ENCODE data around the gene FAM90A26. TPM values are rescaled to one million over a fixed set of nuclear protein-coding genes. Genes with fewer than 3 reads are reported as not detected.
"Not testable (repeated sequence)": the region's sequence is repeated elsewhere in the genome, so short reads cannot be mapped to it uniquely, and the experiment has no call there.

FAM90A26 gene
- not detected in 2 replicates for total RNA-seq (ENCODE audit: low replicate concordance)
- long read RNA-seq = 0 reads

- DNase-seq (ENCODE audit: extremely low spot score, unreplicated experiment); H3K4me3 Mint-ChIP-seq; H3K27me3 Mint-ChIP-seq; H3K9me3 Mint-ChIP-seq; H3K27ac Mint-ChIP-seq; H3K4me1 Mint-ChIP-seq (ENCODE audit: unreplicated experiment); H3K36me3 Mint-ChIP-seq: not testable (repeated sequence)
These were observed at the start of gene FAM90A26 for GRCh38 chr4:9169791-9170459. Gene FAM90A26 (plus strand): TSS chr4:9170409. CDS start chr4:9173173, 2,764 bp downstream.

- H3K27ac Mint-ChIP-seq; H3K4me1 Mint-ChIP-seq (ENCODE audit: unreplicated experiment); H3K9me3 Mint-ChIP-seq; H3K4me3 Mint-ChIP-seq; DNase-seq (ENCODE audit: extremely low spot score, unreplicated experiment); H3K36me3 Mint-ChIP-seq: not testable (repeated sequence)
- peaks cover 18% of the 10 kb centered on the region for H3K27me3 Mint-ChIP-seq
These were observed 47.5 kb upstream of the FAM90A26 start for GRCh38 chr4:9122711-9123110.

DNA sequence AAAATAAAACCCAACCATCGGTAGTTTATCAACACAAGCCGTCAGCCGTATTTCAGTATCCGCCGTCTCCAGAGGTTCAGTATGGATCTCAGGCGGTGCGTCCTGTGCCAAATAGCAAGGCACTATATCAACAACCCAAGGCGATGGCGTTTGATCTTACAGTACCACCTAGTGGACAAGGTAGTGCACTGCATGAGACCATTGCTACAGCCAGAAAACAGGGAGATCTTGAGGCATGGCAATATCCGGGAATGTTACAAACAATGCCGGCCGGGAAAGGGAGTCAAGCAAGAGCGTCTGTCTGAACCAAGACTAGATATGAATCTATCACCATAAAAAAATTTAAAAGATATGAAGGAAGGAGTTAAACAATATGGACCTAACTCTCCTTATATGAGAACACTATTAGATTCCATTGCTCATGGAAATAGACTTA lies 46.6 kb upstream of the FAM90A26 start:
- not testable (repeated sequence) for H3K4me1 Mint-ChIP-seq (ENCODE audit: unreplicated experiment); H3K27ac Mint-ChIP-seq; H3K9me3 Mint-ChIP-seq; H3K36me3 Mint-ChIP-seq; DNase-seq (ENCODE audit: extremely low spot score, unreplicated experiment)
- TF ChIP-seq, protein P1, sequence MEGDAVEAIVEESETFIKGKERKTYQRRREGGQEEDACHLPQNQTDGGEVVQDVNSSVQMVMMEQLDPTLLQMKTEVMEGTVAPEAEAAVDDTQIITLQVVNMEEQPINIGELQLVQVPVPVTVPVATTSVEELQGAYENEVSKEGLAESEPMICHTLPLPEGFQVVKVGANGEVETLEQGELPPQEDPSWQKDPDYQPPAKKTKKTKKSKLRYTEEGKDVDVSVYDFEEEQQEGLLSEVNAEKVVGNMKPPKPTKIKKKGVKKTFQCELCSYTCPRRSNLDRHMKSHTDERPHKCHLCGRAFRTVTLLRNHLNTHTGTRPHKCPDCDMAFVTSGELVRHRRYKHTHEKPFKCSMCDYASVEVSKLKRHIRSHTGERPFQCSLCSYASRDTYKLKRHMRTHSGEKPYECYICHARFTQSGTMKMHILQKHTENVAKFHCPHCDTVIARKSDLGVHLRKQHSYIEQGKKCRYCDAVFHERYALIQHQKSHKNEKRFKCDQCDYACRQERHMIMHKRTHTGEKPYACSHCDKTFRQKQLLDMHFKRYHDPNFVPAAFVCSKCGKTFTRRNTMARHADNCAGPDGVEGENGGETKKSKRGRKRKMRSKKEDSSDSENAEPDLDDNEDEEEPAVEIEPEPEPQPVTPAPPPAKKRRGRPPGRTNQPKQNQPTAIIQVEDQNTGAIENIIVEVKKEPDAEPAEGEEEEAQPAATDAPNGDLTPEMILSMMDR (conservative IDR thresholded peaks at IDR 0.05) = peak; percentile 78
- peaks cover 18% of the 10 kb centered on the region for H3K27me3 Mint-ChIP-seq
- peak overlapping the region; percentile 5 for H3K4me3 Mint-ChIP-seq

DNA sequence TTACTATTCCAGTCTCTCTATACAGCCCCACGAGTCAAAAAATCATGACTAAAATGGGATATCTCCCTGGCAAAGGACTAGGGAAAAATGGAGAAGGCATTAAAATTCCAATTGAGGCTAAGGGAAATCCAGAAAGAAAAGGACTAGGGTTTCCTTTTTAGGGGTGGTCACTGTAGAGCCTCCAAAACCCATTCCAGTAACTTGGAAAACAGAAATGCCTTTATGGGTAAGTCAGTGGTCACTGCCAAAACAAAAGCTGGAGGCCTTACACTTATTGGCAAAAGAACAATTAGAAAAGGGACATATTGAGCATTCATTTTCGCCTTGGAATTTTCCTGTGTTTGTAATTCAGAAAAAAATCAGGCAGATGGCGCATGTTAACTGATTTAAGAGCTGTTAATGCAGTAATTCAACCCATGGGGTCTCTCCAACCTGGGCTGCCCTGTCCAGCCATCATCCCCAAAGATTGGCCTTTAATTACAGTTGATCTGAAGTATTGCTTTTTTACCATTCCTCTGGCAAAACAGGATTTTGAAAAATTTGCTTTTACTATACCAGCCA lies 44.5 kb upstream of the FAM90A26 start:
- H3K4me1 Mint-ChIP-seq (ENCODE audit: unreplicated experiment); H3K9me3 Mint-ChIP-seq; H3K27ac Mint-ChIP-seq; H3K4me3 Mint-ChIP-seq; H3K36me3 Mint-ChIP-seq; DNase-seq (ENCODE audit: extremely low spot score, unreplicated experiment): not testable (repeated sequence)
- H3K27me3 Mint-ChIP-seq = peaks cover 18% of the 10 kb centered on the region

DNA sequence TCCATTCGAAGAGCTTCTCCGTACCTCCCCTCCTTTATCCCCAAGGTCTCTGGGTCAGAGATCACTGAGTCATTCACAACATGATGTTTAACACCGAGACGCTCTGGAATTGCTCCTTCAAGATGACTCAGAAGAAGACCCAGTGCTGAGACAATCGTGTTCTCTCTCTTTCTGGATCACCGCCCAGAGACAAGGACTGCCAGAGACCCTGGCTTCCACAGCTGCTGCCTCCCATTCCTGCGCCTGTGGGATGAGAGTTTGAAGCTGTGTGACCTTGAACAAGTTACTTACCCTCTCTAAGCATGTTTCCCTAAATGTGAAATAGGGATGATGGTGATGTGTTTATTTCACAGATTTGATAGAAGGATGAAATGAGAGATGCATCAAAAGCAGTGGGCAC lies 38.8 kb upstream of the FAM90A26 start:
- H3K36me3 Mint-ChIP-seq; DNase-seq (ENCODE audit: extremely low spot score, unreplicated experiment); H3K27me3 Mint-ChIP-seq; H3K9me3 Mint-ChIP-seq; H3K4me3 Mint-ChIP-seq; H3K27ac Mint-ChIP-seq; H3K4me1 Mint-ChIP-seq (ENCODE audit: unreplicated experiment): not testable (repeated sequence)

GRCh38 chr4:9132849-9133248 lies 37.4 kb upstream of the FAM90A26 start:
- not testable (repeated sequence) for H3K4me1 Mint-ChIP-seq (ENCODE audit: unreplicated experiment); H3K36me3 Mint-ChIP-seq; H3K9me3 Mint-ChIP-seq; H3K27me3 Mint-ChIP-seq; H3K4me3 Mint-ChIP-seq; H3K27ac Mint-ChIP-seq; DNase-seq (ENCODE audit: extremely low spot score, unreplicated experiment)

- not testable (repeated sequence) for H3K4me1 Mint-ChIP-seq (ENCODE audit: unreplicated experiment); H3K36me3 Mint-ChIP-seq; H3K9me3 Mint-ChIP-seq
These were observed 36.2 kb upstream of the FAM90A26 start for GRCh38 chr4:9134011-9134410.

GRCh38 chr4:9134556-9134955 lies 35.7 kb upstream of the FAM90A26 start:
- not testable (repeated sequence) for H3K36me3 Mint-ChIP-seq; H3K4me3 Mint-ChIP-seq; H3K27me3 Mint-ChIP-seq; H3K9me3 Mint-ChIP-seq; H3K4me1 Mint-ChIP-seq (ENCODE audit: unreplicated experiment); DNase-seq (ENCODE audit: extremely low spot score, unreplicated experiment); H3K27ac Mint-ChIP-seq

More at GRCh38 chr4:9134011-9134410, 36.2 kb upstream of the FAM90A26 start:
- H3K27ac Mint-ChIP-seq; H3K4me3 Mint-ChIP-seq; H3K27me3 Mint-ChIP-seq; DNase-seq (ENCODE audit: extremely low spot score, unreplicated experiment): not testable (repeated sequence)

- not testable (repeated sequence) for H3K27ac Mint-ChIP-seq; H3K4me1 Mint-ChIP-seq (ENCODE audit: unreplicated experiment); H3K4me3 Mint-ChIP-seq; H3K36me3 Mint-ChIP-seq; H3K27me3 Mint-ChIP-seq; H3K9me3 Mint-ChIP-seq; DNase-seq (ENCODE audit: extremely low spot score, unreplicated experiment)
These were observed 29.2 kb upstream of the FAM90A26 start for GRCh38 chr4:9141050-9141449.

- H3K4me1 Mint-ChIP-seq (ENCODE audit: unreplicated experiment); H3K4me3 Mint-ChIP-seq; DNase-seq (ENCODE audit: extremely low spot score, unreplicated experiment); H3K36me3 Mint-ChIP-seq; H3K9me3 Mint-ChIP-seq; H3K27me3 Mint-ChIP-seq; H3K27ac Mint-ChIP-seq: not testable (repeated sequence)
These were observed 27.4 kb upstream of the FAM90A26 start for GRCh38 chr4:9142786-9143185.
